Neural cell (in vitro differentiated cells): ENCODE results near the gene WWC2. TPM values are rescaled to one million over a fixed set of nuclear protein-coding genes. Genes with fewer than 3 reads are reported as not detected.

Experiments
- H2AFZ ChIP-seq: fragments of 200-600, 300-800 bp; sonication (generic), shearing (Covaris generic); 2 replicates; pipeline ENCODE4 v1.6.0; 2014; ENCODE audit warnings: low read depth, mild to moderate bottlenecking, antibody characterized with exemption, low read length, moderate library complexity
- H3F3A ChIP-seq: fragments of 200-600 bp; shearing (Covaris generic); 2 replicates; pipeline ENCODE4 v1.6.1; 2016; ENCODE audit warnings: mild to moderate bottlenecking, moderate library complexity, mixed read lengths, antibody characterized with exemption, low read length; ENCODE audit not compliant: insufficient read depth, poor library complexity, severe bottlenecking
- H3K27ac ChIP-seq: fragments of 200-600, 300-800 bp; sonication (generic), shearing (Covaris generic); 2 replicates; pipeline ENCODE4 v1.5.1; 2014; ENCODE audit warnings: mild to moderate bottlenecking, low read length, moderate library complexity
- H3K27me3 ChIP-seq: fragments of 300-800, 200-600 bp; sonication (generic), shearing (Covaris generic); 2 replicates; pipeline ENCODE4 v1.6.0; 2014; ENCODE audit warnings: mild to moderate bottlenecking, low read depth, low read length, moderate library complexity; ENCODE audit not compliant: insufficient read depth
- H3K36me3 ChIP-seq: fragments of 300-800, 200-600 bp; sonication (generic), shearing (Covaris generic); 2 replicates; pipeline ENCODE4 v1.5.1; 2014; ENCODE audit warnings: mild to moderate bottlenecking, antibody characterized with exemption, low read length, moderate library complexity; ENCODE audit not compliant: insufficient read depth
- H3K4me2 ChIP-seq: fragments of 300-800, 200-600 bp; sonication (generic), shearing (Covaris generic); 2 replicates; pipeline ENCODE4 v1.6.0; 2014; ENCODE audit warnings: mild to moderate bottlenecking, low read length
- H3K4me3 ChIP-seq: fragments of 300-800, 200-600 bp; sonication (generic), shearing (Covaris generic); 2 replicates; pipeline ENCODE4 v1.5.1; 2014; ENCODE audit warnings: mild to moderate bottlenecking, low read length, moderate library complexity
- H3K79me2 ChIP-seq: fragments of 200-600 bp; shearing (Covaris generic); replicated peaks from 2 replicates; pipeline ENCODE4 v1.6.0; 2014; ENCODE audit warnings: mild to moderate bottlenecking, low read length, moderate library complexity; ENCODE audit not compliant: insufficient read depth
- H3K9ac ChIP-seq: fragments of 300-800, 200-600 bp; sonication (generic), shearing (Covaris generic); 2 replicates; pipeline ENCODE4 v1.6.1; 2016; ENCODE audit warnings: mild to moderate bottlenecking, low read length, mixed read lengths
- H3K9me2 ChIP-seq: fragments of 200-600 bp; shearing (Covaris generic); 2 replicates; pipeline ENCODE4 v1.6.1; 2016; ENCODE audit warnings: mild to moderate bottlenecking, low read length, mixed read lengths; ENCODE audit not compliant: insufficient read depth
- H3K9me3 ChIP-seq: fragments of 200-600, 300-800 bp; sonication (generic), shearing (Covaris generic); 2 replicates; pipeline ENCODE4 v1.6.1; 2016; ENCODE audit warnings: mild to moderate bottlenecking, mixed run types, low read length, moderate library complexity, mixed read lengths
- H4K20me1 ChIP-seq: fragments of 200-600 bp; shearing (Covaris generic); 2 replicates; pipeline ENCODE4 v1.6.1; 2016; ENCODE audit warnings: mild to moderate bottlenecking, mixed run types; ENCODE audit not compliant: insufficient read depth
- EP300 ChIP-seq: fragments of 450-650 bp; conservative IDR thresholded peaks from 2 replicates; pipeline ENCODE4 v1.6.1; 2014; ENCODE audit warnings: antibody characterized with exemption, mild to moderate bottlenecking, moderate library complexity; ENCODE audit not compliant: poor library complexity, severe bottlenecking
- EZH2 ChIP-seq: fragments of 200-600, 300-800 bp; shearing (Covaris generic), sonication (generic); IDR thresholded peaks from 2 replicates; pipeline ENCODE4 v1.6.1; 2014; ENCODE audit warnings: antibody characterized with exemption, low read length, borderline replicate concordance, mild to moderate bottlenecking; ENCODE audit not compliant: insufficient read depth, poor library complexity, severe bottlenecking
- MXI1 ChIP-seq: fragments of 450-650 bp; conservative IDR thresholded peaks from 2 replicates; pipeline ENCODE4 v1.6.1; 2014; ENCODE audit warnings: antibody characterized with exemption, mild to moderate bottlenecking; ENCODE audit not compliant: poor library complexity, severe bottlenecking
- POLR2AphosphoS5 ChIP-seq: IDR thresholded peaks from 2 replicates; pipeline ENCODE4 v1.6.1; 2012
- RAD21 ChIP-seq: fragments of 450-650 bp; conservative IDR thresholded peaks from 2 replicates; pipeline ENCODE4 v1.6.1; 2014; ENCODE audit warnings: antibody characterized with exemption, mild to moderate bottlenecking, moderate library complexity
- SMC3 ChIP-seq: fragments of 450-650 bp; conservative IDR thresholded peaks from 2 replicates; pipeline ENCODE4 v1.6.1; 2014; ENCODE audit warnings: antibody characterized with exemption, mild to moderate bottlenecking, moderate library complexity; ENCODE audit not compliant: poor library complexity
- TAF1 ChIP-seq: IDR thresholded peaks from 2 replicates; pipeline ENCODE4 v1.6.1; 2012; ENCODE audit warnings: low read depth
- polyA plus RNA-seq: library from polyadenylated mRNA; depleted of rRNA; stranded (reverse); fragments of >200 nt; gene quantifications from 2 replicates; pipeline ENCODE4 v1.2.3, GENCODE V29; 2014
- TF ChIP-seq, protein P1 (sequence below): IDR thresholded peaks from 2 replicates; pipeline ENCODE4 v1.6.1; 2012; ENCODE audit warnings: borderline replicate concordance
- TF ChIP-seq, protein P2 (sequence below): fragments of 450-650 bp; IDR thresholded peaks from 2 replicates; pipeline ENCODE4 v1.5.1; 2014; ENCODE audit warnings: antibody characterized with exemption, mild to moderate bottlenecking, moderate library complexity; ENCODE audit not compliant: poor library complexity, severe bottlenecking

The WWC2 gene
- polyA plus RNA-seq, 1 donor from 2014 or later = 5.7 TPM

DNA sequence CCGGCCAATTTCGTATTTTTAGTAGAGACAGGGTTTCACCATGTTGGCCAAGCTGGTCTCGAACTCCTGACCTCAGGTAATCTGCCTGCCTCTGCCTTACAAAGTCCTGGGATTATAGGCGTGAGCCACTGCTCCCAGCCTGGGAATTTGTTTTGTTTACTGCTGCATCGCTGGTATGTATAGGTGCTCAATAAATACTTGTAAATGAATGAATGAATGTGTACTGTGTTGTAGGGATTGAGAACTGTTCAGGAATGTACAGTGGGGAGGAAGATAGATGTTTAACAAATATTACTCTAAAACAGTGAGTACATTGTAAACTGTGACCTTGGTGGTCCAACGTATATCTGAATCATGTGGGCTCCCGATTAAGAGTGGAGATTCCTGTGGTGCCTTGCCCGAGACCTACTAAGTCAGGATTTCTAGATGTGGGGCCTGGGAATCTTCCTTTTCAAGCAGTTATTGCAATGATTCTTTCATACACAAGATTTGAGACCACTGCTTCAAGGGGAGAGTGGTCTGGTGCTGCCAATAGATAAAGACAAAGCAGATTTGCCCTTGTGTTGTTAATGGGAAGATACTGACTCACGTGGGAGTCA is 41.0 kb downstream of the WWC2 start:
- Histone ChIP-seq H2AFZ (no peak overlapping the region), H3K79me2 (no peaks in the 10 kb centered on the region), H3K9me3 (no peaks in the 10 kb centered on the region), H3K27ac (no peak overlapping the region), H3K27me3 (no peaks in the 10 kb centered on the region), H3K9me2 (no peaks in the 10 kb centered on the region), H3K4me2 (no peak overlapping the region), H3K9ac (no peak overlapping the region), H3K36me3 (no peaks in the 10 kb centered on the region), H3F3A (no peaks in the 10 kb centered on the region), H3K4me3 (no peak overlapping the region), H4K20me1 (no peaks in the 10 kb centered on the region)
- TF ChIP-seq MXI1 (no peak), POLR2AphosphoS5 (no peak), RAD21 (no peak), TAF1 (no peak), EP300 (no peak), SMC3 (no peak)

DNA sequence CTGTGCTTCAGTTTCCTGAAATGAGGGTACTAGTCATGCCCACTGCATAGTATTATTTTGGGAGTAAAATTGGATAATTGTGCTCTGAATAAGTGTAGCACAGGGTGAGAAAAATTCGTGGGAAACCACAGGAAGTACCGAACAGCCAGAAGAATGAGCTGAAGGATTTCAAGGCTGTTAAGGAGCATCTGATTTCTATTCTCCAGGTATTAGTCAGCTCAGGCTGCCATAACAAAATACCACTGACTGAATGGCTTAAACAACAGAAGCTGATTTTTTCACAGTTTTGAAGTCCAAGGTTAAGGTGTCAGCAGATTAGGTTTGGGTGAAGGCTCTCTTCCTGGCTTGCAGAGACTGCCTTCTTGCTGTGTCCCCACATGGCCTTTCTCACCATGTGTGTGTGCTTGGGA is 41.9 kb downstream of the WWC2 start:
- TF ChIP-seq, protein P1, sequence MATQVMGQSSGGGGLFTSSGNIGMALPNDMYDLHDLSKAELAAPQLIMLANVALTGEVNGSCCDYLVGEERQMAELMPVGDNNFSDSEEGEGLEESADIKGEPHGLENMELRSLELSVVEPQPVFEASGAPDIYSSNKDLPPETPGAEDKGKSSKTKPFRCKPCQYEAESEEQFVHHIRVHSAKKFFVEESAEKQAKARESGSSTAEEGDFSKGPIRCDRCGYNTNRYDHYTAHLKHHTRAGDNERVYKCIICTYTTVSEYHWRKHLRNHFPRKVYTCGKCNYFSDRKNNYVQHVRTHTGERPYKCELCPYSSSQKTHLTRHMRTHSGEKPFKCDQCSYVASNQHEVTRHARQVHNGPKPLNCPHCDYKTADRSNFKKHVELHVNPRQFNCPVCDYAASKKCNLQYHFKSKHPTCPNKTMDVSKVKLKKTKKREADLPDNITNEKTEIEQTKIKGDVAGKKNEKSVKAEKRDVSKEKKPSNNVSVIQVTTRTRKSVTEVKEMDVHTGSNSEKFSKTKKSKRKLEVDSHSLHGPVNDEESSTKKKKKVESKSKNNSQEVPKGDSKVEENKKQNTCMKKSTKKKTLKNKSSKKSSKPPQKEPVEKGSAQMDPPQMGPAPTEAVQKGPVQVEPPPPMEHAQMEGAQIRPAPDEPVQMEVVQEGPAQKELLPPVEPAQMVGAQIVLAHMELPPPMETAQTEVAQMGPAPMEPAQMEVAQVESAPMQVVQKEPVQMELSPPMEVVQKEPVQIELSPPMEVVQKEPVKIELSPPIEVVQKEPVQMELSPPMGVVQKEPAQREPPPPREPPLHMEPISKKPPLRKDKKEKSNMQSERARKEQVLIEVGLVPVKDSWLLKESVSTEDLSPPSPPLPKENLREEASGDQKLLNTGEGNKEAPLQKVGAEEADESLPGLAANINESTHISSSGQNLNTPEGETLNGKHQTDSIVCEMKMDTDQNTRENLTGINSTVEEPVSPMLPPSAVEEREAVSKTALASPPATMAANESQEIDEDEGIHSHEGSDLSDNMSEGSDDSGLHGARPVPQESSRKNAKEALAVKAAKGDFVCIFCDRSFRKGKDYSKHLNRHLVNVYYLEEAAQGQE = no peak
- H4K20me1 ChIP-seq = no peaks in the 10 kb centered on the region

DNA sequence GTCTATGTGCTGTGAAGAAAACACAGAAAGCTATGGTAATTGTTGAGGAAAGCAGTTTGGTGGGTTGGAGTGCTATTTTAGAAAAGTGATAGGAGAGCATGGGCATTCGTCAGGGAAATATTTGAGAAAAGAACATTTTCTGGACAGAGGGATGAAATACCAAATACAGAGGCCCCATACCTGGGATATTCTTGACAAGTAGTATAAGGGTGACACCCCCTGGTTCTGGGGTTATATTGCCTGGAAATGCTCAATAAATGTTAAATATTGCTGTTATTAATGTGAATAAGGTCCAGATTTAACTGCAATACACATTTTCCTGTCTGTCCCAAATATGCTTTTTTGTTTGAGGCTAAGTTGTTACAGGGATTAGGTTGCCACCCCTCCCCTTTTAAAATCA is 42.9 kb downstream of the WWC2 start:
- no peaks in the 10 kb centered on the region for H3K9me3 ChIP-seq
- no peaks in the 10 kb centered on the region for H3K9me2 ChIP-seq
- H3K4me2 ChIP-seq = no peak overlapping the region
- H3F3A ChIP-seq = no peaks in the 10 kb centered on the region
- no peaks in the 10 kb centered on the region for H4K20me1 ChIP-seq
- H3K36me3 ChIP-seq = no peaks in the 10 kb centered on the region
- H3K27ac ChIP-seq = no peak overlapping the region
- TF ChIP-seq RAD21 (peak; percentile 39), EZH2 (no peak), EP300 (no peak), TAF1 (no peak), MXI1 (no peak), POLR2AphosphoS5 (no peak), SMC3 (peak; percentile 13)
- TF ChIP-seq, protein P2, sequence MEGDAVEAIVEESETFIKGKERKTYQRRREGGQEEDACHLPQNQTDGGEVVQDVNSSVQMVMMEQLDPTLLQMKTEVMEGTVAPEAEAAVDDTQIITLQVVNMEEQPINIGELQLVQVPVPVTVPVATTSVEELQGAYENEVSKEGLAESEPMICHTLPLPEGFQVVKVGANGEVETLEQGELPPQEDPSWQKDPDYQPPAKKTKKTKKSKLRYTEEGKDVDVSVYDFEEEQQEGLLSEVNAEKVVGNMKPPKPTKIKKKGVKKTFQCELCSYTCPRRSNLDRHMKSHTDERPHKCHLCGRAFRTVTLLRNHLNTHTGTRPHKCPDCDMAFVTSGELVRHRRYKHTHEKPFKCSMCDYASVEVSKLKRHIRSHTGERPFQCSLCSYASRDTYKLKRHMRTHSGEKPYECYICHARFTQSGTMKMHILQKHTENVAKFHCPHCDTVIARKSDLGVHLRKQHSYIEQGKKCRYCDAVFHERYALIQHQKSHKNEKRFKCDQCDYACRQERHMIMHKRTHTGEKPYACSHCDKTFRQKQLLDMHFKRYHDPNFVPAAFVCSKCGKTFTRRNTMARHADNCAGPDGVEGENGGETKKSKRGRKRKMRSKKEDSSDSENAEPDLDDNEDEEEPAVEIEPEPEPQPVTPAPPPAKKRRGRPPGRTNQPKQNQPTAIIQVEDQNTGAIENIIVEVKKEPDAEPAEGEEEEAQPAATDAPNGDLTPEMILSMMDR = peak; percentile 37
- TF ChIP-seq, protein P1 = no peak
- no peak overlapping the region for H3K9ac ChIP-seq
- H3K4me3 ChIP-seq = no peak overlapping the region
- no peaks in the 10 kb centered on the region for H3K79me2 ChIP-seq
- no peaks in the 10 kb centered on the region for H3K27me3 ChIP-seq
- H2AFZ ChIP-seq = no peak overlapping the region

More for the DNA sequence above, 41.9 kb downstream of the WWC2 start:
- Histone ChIP-seq H3K27ac (no peak overlapping the region), H3K4me2 (no peak overlapping the region), H3K9me2 (no peaks in the 10 kb centered on the region), H3K4me3 (no peak overlapping the region), H2AFZ (no peak overlapping the region), H3K36me3 (no peaks in the 10 kb centered on the region), H3K9me3 (no peaks in the 10 kb centered on the region), H3K79me2 (no peaks in the 10 kb centered on the region), H3K27me3 (no peaks in the 10 kb centered on the region), H3F3A (no peaks in the 10 kb centered on the region), H3K9ac (no peak overlapping the region)
